ENCODE measurements around the gene ERO1B. TPM values are rescaled to one million over a fixed set of nuclear protein-coding genes. Genes with fewer than 3 reads are reported as not detected.

ERO1B gene
- total and polyA plus RNA-seq, 2 of the 13 experiments (the other 11 are each of a cell fraction or from before 2014, with no cell fraction given), result 1.6 to 2.1 TPM

DNA sequence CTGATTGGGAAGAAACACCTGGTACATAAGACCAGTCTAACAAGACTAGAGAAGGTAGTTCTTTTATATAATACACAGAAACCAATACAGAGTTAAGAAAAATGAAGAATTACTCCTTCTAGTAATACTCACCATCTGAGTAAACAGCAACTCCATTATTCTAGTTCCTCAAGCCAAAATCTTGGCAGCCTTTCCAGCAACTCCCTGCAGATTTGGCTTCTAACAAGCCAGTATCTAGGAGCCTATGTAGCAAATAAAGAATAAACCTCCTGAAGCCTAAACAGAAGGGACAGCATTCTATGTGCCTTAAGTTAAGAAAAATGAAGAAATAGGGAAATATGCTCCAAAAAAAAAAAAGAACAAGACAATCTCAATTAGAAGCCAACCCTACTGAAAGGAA lies 24.5 kb downstream of the ERO1B start:
- H3K9me3 ChIP-seq (ENCODE audit: low read length), result peaks cover 24% of the 10 kb centered on the region
- FAIRE-seq, result no peak
- BruUV-seq (replicated peaks), result no TSS peak
- in situ Hi-C loops (cut with HindIII; ENCODE audit: extremely low pct_ligation_motif_present, low pct_unique_long_range_greater_than_20kb), result no loop called here
- no peaks in the 10 kb centered on the region for H3K27me3 ChIP-seq (ENCODE audit: control insufficient read depth in 1 of 2, insufficient read depth in 2 of 2, low read length in 2 of 2)
- H3K27ac ChIP-seq (ENCODE audit: extremely low read length, insufficient read depth, low read length), result no peak overlapping the region
- ChIA-PET POLR2A (no interaction called here), CTCF (ENCODE audit: low intra/inter-chr PET ratio, low total read pairs) (no interaction called here)
- no peaks in the 10 kb centered on the region for H3K36me3 ChIP-seq (replicated peaks in 1 of 2; ENCODE audit: control insufficient read depth in 1 of 2, insufficient read depth in 2 of 2, low read length in 2 of 2)
- TF ChIP-seq FOXO1 (CRISPR knock-in tag; IDR thresholded peaks at IDR 0.05), result no peak
- TF ChIP-seq NBN (conservative IDR thresholded peaks at IDR 0.05), result no peak
- no peak for TF ChIP-seq LCORL (IDR thresholded peaks at IDR 0.05)
- no peak for TF ChIP-seq LCORL (CRISPR knock-in tag; IDR thresholded peaks at IDR 0.05)
- no peak for TF ChIP-seq ZNF782 (CRISPR knock-in tag; IDR thresholded peaks at IDR 0.05; ENCODE audit: borderline replicate concordance)
- no peak for TF ChIP-seq ESRRA (CRISPR knock-in tag; IDR thresholded peaks at IDR 0.05; ENCODE audit: low read depth)
- TF ChIP-seq HIC2 (CRISPR knock-in tag; IDR thresholded peaks at IDR 0.05; ENCODE audit: low read depth), result no peak
- TF ChIP-seq ZNF572 (CRISPR knock-in tag; IDR thresholded peaks at IDR 0.05), result no peak
- no peak for TF ChIP-seq MEF2D (CRISPR knock-in tag; IDR thresholded peaks at IDR 0.05)
- TF ChIP-seq, protein P1, sequence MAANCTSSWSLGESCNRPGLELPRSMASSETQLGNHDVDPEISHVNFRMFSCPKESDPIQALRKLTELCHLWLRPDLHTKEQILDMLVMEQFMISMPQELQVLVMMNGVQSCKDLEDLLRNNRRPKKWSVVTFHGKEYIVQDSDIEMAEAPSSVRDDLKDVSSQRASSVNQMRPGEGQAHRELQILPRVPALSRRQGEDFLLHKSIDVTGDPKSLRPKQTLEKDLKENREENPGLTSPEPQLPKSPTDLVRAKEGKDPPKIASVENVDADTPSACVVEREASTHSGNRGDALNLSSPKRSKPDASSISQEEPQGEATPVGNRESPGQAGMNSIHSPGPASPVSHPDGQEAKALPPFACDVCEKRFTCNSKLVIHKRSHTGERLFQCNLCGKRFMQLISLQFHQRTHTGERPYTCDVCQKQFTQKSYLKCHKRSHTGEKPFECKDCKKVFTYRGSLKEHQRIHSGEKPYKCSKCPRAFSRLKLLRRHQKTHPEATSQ (CRISPR knock-in tag; IDR thresholded peaks at IDR 0.05; ENCODE audit: borderline replicate concordance), result no peak
- TF ChIP-seq ZNF451 (CRISPR knock-in tag; IDR thresholded peaks at IDR 0.05), result no peak
- TF ChIP-seq, protein P2, sequence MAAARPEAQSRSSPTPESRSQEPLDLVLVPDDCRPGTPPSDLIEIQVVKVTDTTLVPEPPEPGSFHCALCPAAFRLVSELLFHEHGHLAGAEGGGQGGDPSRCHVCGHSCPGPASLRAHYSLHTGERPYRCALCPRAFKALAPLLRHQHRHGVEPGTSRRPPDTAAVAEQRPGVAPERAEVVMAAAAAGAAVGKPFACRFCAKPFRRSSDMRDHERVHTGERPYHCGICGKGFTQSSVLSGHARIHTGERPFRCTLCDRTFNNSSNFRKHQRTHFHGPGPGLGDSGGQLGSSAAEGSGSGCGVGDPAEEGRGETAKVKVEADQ (CRISPR knock-in tag; IDR thresholded peaks at IDR 0.05; ENCODE audit: borderline replicate concordance), result no peak
- no peak for TF ChIP-seq CHCHD3 (CRISPR knock-in tag; IDR thresholded peaks at IDR 0.05)
- no peak for TF ChIP-seq ZFY (CRISPR knock-in tag; IDR thresholded peaks at IDR 0.05)
- no peak for TF ChIP-seq SNAPC2 (CRISPR knock-in tag; IDR thresholded peaks at IDR 0.05)
- TF ChIP-seq ZKSCAN1 (IDR thresholded peaks at IDR 0.05; ENCODE audit: low read length), result no peak
- TF ChIP-seq, protein P3, sequence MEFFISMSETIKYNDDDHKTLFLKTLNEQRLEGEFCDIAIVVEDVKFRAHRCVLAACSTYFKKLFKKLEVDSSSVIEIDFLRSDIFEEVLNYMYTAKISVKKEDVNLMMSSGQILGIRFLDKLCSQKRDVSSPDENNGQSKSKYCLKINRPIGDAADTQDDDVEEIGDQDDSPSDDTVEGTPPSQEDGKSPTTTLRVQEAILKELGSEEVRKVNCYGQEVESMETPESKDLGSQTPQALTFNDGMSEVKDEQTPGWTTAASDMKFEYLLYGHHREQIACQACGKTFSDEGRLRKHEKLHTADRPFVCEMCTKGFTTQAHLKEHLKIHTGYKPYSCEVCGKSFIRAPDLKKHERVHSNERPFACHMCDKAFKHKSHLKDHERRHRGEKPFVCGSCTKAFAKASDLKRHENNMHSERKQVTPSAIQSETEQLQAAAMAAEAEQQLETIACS (CRISPR knock-in tag; IDR thresholded peaks at IDR 0.05), result no peak
- no peak overlapping the region for H3K4me2 ChIP-seq (ENCODE audit: low read depth, low read length)
- H3K4me3 ChIP-seq (replicated peaks in 1 of 3; ENCODE audit: insufficient read depth in 1 of 3, low read depth in 2 of 3, low read length in 3 of 3), result no peak overlapping the region
- no peak for DNase-seq (ENCODE audit: low spot score)
- no peaks in the 10 kb centered on the region for H4K20me1 ChIP-seq (ENCODE audit: insufficient read depth, low read length)
- ATAC-seq, result no peak
- no peak overlapping the region for H3K9ac ChIP-seq (ENCODE audit: insufficient read depth, low read depth, low read length)
- intact Hi-C loops (cut with micrococcal nuclease; ENCODE audit: unreplicated experiment), result no loop called here
- no peaks in the 10 kb centered on the region for H3K79me2 ChIP-seq (ENCODE audit: insufficient read depth, low read length)
- no peak overlapping the region for H2AFZ ChIP-seq (ENCODE audit: low read length)
- no peaks in the 10 kb centered on the region for H3K4me1 ChIP-seq (ENCODE audit: insufficient read depth, low read length)
